C1 segment of cervical spinal cord (tissue), 14 donors: Measurements from ENCODE around the gene DOCK2.
"Not testable (repeated sequence)": the region's sequence is repeated elsewhere in the genome, so short reads cannot be mapped to it uniquely, and the experiment has no call there.

Experiments
- DNase-seq, 14 donors: peaks; one replicate each; lab custom pipeline; 2025; lab: John Stamatoyannopoulos, UW

DOCK2 gene

GRCh38 chr5:169788168-169788567 lies 151.1 kb downstream of the DOCK2 start:
- DNase-seq: no peak

GRCh38 chr5:169789417-169789940 lies 152.4 kb downstream of the DOCK2 start:
- no peak for DNase-seq

GRCh38 chr5:169791251-169791650 lies 154.2 kb downstream of the DOCK2 start:
- no peak for DNase-seq

GRCh38 chr5:169795338-169795737 lies 158.3 kb downstream of the DOCK2 start:
- no peak for DNase-seq

- DNase-seq: no peak
Measured at GRCh38 chr5:169796731-169797130, 159.7 kb downstream of the DOCK2 start.

GRCh38 chr5:169797577-169797976 lies 160.5 kb downstream of the DOCK2 start:
- DNase-seq: no peak

GRCh38 chr5:169798438-169798837 lies 161.4 kb downstream of the DOCK2 start:
- no peak for DNase-seq

- no peak for DNase-seq
Measured at GRCh38 chr5:169798906-169799660, 162.0 kb downstream of the DOCK2 start.

GRCh38 chr5:169801324-169801777 lies 164.3 kb downstream of the DOCK2 start:
- DNase-seq: no peak

GRCh38 chr5:169801781-169802180 lies 164.7 kb downstream of the DOCK2 start:
- DNase-seq: no peak

GRCh38 chr5:169803077-169803981 lies 166.3 kb downstream of the DOCK2 start:
- no peak for DNase-seq

GRCh38 chr5:169804861-169805260 lies 167.8 kb downstream of the DOCK2 start:
- DNase-seq: no peak

GRCh38 chr5:169805527-169805934 lies 168.5 kb downstream of the DOCK2 start:
- DNase-seq: no peak

GRCh38 chr5:169805937-169806700 lies 169.0 kb downstream of the DOCK2 start:
- no peak for DNase-seq

GRCh38 chr5:169808118-169808581 lies 171.1 kb downstream of the DOCK2 start:
- DNase-seq: no peak

- DNase-seq: not testable (repeated sequence)
Measured at GRCh38 chr5:169808880-169809279, 171.8 kb downstream of the DOCK2 start.

GRCh38 chr5:169809281-169809680 lies 172.2 kb downstream of the DOCK2 start:
- no peak for DNase-seq

GRCh38 chr5:169810524-169810923 lies 173.4 kb downstream of the DOCK2 start:
- no peak for DNase-seq

- no peak for DNase-seq
Measured at GRCh38 chr5:169811023-169811422, 173.9 kb downstream of the DOCK2 start.

GRCh38 chr5:169811680-169812079 lies 174.6 kb downstream of the DOCK2 start:
- DNase-seq: no peak

- DNase-seq: peak in 1 of 14 donors; percentile 14
Measured at GRCh38 chr5:169812786-169813185, 175.7 kb downstream of the DOCK2 start.
